ENCODE results near the gene SHF.

- TF ChIP-seq CTCF (IDR thresholded peaks at IDR 0.05) (peak; percentile 29 to 89 (median 79)), POLR2A (IDR thresholded peaks at IDR 0.05) (no peak), POLR2AphosphoS5 (IDR thresholded peaks at IDR 0.05) (no peak)
Measured at GRCh38 chr15:45162771-45163507, 24.8 kb downstream of the SHF start.
